HCT116 (cell line): ENCODE data around the gene ECT2.

Experiments used
- CBX3 ChIP-seq: IDR thresholded peaks from 2 replicates; pipeline ENCODE4 v1.6.1; 2012; ENCODE audit warnings: low read depth
- EGR1 ChIP-seq: IDR thresholded peaks from 2 replicates; pipeline ENCODE4 v1.6.1; 2012; ENCODE audit warnings: low read depth
- POLR2A ChIP-seq: IDR thresholded peaks from 2 replicates; pipeline ENCODE4 v1.7.0; 2011; ENCODE audit warnings: borderline replicate concordance; ENCODE audit not compliant: insufficient read depth, insufficient read length; ENCODE audit errors: extremely low read depth
- POLR2AphosphoS5 ChIP-seq: IDR thresholded peaks from 2 replicates; pipeline ENCODE4 v1.6.1; 2011; ENCODE audit warnings: mild to moderate bottlenecking, low read depth, low read length, moderate library complexity
- RAD21 ChIP-seq: IDR thresholded peaks from 2 replicates; pipeline ENCODE4 v1.6.1; 2012; ENCODE audit warnings: low read depth, mild to moderate bottlenecking
- TCF7L2 ChIP-seq: IDR thresholded peaks from 2 replicates; pipeline ENCODE4 v1.7.0; 2011; ENCODE audit warnings: borderline replicate concordance, inconsistent platforms; ENCODE audit not compliant: insufficient read depth, insufficient read length; ENCODE audit errors: extremely low read depth
- YY1 ChIP-seq: IDR thresholded peaks from 2 replicates; pipeline ENCODE4 v1.6.1; 2011; ENCODE audit warnings: low read length, low read depth, moderate library complexity, mild to moderate bottlenecking; ENCODE audit not compliant: insufficient replicate concordance; ENCODE audit errors: extremely low read depth
- ZNF274 ChIP-seq: fragments of 200-500 bp; sonication (Bioruptor generic); IDR thresholded peaks from 2 replicates; pipeline ENCODE4 v1.6.1; 2014; ENCODE audit warnings: mild to moderate bottlenecking, low read depth, low read length, inconsistent platforms
- TF ChIP-seq, protein P1 (sequence below), 3 experiments: fragments of 200-600 bp in 1 of 3; sonication (generic) in 1 of 3; IDR thresholded peaks in 2 of 3; conservative IDR thresholded peaks in 1 of 3; 2 replicates each; pipeline ENCODE4 v1.5.1; 2012 to 2017; ENCODE audit warnings: low read depth in 2 of 3, low read length in 2 of 3, antibody characterized with exemption in 1 of 3, borderline replicate concordance in 1 of 3, control low read depth in 1 of 3, mild to moderate bottlenecking in 1 of 3, mixed read lengths in 1 of 3, mixed run types in 1 of 3, moderate library complexity in 1 of 3; ENCODE audit not compliant: insufficient read depth in 1 of 3

DNA sequence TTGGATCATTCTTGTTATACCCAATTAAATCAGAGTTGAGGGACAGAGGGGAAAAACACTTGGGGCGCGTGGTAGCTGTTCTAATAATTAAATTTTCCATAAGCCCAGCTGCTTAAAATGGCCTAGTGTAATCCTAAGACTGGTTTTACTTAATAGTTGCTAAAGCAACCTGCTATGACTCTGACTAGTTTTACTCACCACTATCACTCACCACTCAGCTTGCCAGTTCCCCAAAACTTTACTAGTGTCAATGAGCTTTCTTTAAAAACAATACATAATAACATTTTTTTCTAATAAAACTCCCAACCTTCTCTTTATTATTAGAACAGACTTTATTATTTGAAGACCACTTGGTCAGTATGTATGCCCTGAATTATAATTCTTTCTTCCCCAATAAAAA, 49.6 kb downstream of the ECT2 start:
- TF ChIP-seq POLR2A (no peak), POLR2AphosphoS5 (no peak), CBX3 (no peak), RAD21 (no peak), YY1 (no peak), TCF7L2 (no peak), ZNF274 (no peak), EGR1 (no peak)
- TF ChIP-seq, protein P1, sequence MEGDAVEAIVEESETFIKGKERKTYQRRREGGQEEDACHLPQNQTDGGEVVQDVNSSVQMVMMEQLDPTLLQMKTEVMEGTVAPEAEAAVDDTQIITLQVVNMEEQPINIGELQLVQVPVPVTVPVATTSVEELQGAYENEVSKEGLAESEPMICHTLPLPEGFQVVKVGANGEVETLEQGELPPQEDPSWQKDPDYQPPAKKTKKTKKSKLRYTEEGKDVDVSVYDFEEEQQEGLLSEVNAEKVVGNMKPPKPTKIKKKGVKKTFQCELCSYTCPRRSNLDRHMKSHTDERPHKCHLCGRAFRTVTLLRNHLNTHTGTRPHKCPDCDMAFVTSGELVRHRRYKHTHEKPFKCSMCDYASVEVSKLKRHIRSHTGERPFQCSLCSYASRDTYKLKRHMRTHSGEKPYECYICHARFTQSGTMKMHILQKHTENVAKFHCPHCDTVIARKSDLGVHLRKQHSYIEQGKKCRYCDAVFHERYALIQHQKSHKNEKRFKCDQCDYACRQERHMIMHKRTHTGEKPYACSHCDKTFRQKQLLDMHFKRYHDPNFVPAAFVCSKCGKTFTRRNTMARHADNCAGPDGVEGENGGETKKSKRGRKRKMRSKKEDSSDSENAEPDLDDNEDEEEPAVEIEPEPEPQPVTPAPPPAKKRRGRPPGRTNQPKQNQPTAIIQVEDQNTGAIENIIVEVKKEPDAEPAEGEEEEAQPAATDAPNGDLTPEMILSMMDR (IDR thresholded peaks at IDR 0.05 in 2 of 3, conservative IDR thresholded peaks at IDR 0.05 in 1 of 3; ENCODE audit: borderline replicate concordance in 1 of 3, insufficient read depth in 1 of 3, low read depth in 2 of 3, low read length in 2 of 3), result no peak
